DMS53 treated with DMSO at 0.1 percent for 48 hours (cell line): Measurements from ENCODE around the gene NRCAM.
"Not testable (repeated sequence)": the region's sequence is repeated elsewhere in the genome, so short reads cannot be mapped to it uniquely, and the experiment has no call there.

ENCODE experiments used
- DNase-seq: peaks from one replicate; lab custom pipeline; 2025; ENCODE audit not compliant: unreplicated experiment; lab: John Stamatoyannopoulos, UW

NRCAM gene

DNA sequence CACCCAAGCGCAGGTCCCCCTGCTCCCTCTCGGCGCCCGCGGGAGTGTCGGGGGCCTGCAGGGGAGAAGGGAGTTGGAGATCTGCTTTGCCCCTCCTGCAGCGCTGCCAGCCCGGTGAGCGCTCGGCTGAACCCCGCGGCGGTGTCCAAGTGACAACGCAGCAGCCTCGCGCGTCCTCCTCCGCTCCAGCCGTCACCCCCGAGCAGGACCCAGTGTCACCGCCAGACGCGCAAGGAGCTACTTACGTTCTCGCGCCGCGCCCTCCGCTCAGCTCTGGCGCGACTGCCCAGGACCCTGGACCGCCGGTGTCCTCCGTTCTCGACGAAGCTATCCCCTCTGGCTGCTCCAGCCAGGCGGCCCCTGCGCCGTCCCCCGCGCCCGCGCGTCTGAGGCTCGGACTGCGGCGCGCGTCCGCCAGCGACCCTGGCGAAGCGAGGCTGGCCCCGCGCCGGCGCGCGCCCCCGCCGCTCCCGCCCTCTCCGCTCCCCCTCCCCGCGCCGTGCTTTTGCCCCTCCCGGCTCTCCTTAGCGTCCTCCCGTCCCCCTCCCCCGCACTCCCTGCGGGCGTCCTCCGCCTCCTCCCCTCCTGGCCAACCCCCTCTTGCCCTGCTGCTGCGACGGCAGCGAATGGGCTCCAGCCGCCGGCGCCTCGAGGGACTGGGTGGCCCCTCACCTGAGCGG lies at the start of gene NRCAM:
NRCAM (minus strand) TSS at position 439 of the 680 bp plus-strand sequence. CDS start 216,372 bp downstream, outside the sequence.
- peak; percentile 85 for DNase-seq

DNA sequence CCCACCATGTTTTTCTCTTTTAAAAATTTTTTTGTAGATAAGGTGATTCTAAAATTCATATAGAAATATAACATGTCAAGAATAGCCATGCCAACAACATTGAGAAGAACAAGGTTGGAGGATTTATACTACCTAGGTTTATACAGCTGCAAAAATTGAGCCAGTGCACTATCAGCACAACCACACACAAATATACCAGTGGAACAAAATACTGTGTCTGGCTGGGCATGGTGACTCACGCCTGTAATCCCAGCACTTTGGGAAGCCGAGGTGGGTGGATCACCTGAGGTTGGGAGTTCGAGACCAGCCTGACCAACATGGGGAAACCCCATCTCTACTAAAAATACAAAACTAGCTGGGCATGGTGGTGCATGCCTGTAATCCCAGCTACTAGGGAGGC lies 48.3 kb upstream of the NRCAM start:
- DNase-seq: not testable (repeated sequence)

DNA sequence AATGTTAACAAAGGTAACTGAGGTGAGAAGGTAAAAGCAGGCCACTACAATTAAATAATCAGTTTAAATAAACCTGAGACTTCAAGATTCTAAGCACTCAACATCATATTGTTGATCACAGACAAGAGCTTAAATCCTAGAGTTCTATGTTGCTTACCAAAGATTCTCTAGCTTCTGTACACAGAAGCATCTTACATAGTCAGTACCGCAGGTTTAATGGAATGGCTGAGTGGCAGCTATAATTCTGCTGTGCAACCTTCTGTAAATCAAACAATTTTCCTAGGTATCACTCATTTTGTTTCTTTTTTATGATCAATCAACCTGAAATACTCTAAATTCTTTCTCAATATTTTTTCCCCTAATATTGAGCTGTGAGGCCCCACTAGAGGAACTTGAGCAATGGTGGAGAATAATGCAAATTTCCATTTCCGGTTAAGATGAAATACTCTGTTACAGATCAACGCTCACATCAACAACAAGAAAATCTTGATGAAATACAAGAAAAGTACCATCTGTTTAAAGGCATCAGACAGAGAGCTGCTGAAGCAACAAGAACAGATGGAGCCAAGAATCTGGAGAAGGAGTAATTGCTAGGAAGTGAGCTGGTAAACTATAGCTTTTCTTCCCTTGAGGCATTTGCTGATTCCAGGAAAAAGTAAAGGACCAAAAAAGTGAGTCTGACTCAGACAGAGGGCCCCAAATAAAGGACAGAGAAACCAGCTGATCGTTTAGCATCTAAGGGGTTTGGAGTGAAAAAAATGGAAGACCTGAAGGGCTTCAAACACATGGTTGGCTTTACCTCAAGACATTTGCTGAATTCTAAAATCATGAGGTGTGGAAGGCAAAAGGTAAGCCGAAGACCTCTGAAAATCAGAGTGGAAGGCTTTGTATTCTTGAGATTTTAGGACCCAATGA lies 47.1 kb upstream of the NRCAM start:
- no peak for DNase-seq

DNA sequence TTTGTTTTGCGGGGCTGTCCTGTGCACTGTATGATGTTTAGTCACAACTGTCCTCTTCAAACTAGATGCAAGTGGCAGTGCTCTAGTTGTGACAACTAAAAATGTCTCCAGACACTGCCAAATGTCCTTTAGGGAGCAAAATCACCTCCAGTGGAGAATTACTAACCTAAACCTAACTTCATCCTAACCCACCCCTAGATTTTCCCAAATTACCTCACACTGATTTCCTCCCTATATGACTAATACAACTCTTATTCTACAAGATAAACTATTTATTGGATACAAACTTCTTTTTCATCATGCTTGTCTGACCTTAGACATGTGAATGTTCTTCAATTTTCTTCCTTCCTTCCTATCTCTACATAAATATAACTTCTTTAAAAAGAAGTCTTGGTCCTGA lies 43.3 kb upstream of the NRCAM start:
- DNase-seq: no peak

DNA sequence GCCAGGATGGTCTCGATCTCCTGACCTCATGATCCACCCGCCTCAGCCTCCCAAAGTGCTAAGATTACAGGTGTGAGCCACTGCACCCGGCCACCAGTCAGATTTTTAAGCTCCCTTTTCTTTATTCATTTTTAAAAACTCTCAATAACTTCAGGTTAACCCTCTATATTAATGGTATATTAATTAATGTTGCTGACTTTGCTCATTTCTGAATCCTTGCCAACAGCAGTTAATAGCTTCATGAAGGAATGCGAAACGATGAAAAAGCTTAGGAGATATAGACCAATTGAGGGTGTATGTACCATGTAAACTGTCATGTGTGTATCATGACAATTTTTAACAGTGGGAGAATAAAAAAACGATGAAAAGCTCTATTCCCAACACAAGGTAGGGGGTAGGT lies 42.2 kb upstream of the NRCAM start:
- no peak for DNase-seq

DNA sequence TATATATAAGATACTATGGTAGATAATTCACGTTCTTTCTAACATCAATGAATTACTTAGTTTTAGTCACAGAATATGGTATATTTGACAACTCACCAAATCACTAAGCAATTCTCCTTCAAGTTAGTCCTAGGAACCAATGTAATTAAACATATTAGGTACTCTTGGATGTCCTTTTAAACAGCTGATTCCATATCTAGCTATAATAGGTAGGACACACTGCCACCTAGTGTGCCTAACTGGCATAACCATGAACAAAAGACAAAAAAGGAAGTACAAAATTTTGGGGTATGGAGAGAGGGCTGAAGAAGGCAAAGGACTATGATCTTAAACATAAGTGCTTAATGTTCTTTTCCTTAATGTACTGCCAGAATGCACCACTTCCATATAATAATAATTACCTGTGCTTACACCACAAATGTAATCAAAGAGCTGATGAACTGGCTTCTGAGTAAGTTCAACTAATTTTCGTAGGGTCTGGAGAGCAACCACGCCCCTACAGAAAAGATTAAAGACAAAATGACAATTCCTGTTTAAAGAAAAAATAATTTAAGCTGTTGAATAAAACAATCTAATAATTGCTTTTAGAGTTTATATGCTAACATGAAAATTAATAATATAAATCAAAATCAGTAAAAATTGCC lies 41.0 kb upstream of the NRCAM start:
- peak; percentile 59 for DNase-seq

DNA sequence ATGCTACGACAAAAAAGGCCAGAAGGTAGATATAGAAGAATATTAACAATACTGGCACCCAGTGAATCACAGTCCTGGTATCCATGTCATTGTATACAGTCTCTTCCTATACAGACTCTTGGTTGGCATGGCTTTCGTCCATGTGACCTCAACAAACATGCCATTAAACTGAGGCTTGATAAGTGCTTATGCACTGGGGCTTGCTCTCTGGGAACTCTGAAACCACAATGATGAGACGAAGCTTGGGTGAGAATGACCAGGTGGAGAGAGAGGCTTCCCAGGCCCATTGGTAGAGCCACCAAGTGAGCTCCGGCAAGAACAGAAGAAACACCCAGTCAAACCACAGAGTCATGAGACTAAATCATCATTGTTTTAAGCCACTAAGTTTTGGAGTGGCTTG lies 36.5 kb upstream of the NRCAM start:
- no peak for DNase-seq

DNA sequence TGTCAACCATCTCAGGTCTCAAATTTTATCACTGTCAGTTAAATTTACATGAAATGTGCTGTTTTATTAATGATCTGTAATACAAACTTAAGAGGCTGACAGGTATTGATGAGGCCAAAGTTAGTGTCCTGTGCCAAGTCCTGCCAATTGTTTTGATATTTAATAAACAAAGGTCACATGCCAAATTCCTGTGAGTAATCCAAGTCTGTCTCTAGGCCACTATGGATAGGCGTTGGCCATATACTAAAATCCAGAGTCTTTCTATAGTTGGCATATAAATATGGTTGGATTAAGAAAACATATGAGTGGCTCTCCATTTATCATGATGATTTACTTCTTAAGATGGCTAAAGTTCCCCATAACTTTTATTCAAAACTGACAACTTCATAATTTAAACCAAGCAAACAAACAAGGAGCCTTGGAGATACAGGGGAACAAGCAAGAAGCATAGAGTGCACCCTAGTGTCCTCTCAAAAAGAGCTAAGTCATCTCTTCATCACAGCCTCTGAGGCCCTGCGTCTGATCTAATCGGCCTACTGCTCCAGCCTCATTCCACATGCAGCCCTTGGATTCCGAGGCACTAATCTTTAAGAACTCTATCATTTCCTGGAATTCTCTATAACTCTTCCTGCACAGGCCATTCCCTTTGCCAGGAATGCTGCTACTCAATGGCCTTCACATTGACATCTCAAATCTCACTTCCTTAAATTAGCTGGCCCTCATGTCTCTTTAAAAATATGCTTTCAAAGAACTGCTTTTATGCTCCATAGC lies 32.7 kb upstream of the NRCAM start:
- DNase-seq: no peak

DNA sequence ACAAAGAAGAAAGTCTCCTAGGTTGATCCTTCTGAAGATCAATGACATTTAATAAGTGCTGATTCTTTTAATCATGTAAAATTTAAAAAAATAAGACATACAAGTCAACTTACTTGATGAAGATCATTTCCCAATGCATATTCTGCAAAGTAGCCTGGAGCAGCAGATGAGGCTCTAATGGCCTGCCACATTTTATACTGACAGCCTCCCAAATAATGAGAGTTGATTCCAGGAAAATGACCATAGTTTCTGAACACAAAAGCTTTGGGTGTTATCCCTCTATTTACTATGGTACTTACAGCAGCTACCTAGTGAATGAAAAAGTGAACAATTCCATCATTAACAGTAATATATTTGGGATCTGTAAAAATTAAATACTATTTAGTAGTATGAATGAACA lies 31.4 kb upstream of the NRCAM start:
- DNase-seq: no peak

DNA sequence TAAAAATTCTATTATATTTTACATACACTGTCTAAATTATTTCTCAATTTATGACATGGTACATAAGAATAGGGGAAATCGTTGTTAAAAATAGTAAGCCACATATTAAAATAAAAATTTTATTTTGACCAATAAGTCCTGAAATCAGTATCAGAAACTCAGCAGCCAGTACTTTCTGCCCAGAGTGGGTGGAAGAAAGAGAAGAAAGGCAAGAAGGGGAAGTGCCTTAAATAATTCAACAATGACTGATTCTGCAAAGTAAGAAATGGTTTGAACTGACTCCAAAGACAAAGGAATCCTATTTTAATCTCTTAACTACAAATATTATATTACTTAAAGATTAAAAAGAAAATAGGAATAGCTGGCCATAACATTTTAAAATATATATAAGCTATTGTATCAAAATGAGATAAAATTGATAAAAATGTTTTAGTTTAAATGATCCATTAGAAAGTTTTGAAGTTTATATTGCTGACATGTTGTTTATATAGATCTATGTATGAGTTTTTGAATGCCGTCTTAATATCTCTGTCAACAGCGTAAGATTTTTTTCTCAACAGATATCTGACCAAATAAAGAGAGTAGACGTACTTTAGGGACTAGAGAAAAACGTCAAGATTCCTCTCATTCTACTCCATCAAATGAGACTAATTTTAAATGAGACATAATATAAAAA lies 30.2 kb upstream of the NRCAM start:
- no peak for DNase-seq

DNA sequence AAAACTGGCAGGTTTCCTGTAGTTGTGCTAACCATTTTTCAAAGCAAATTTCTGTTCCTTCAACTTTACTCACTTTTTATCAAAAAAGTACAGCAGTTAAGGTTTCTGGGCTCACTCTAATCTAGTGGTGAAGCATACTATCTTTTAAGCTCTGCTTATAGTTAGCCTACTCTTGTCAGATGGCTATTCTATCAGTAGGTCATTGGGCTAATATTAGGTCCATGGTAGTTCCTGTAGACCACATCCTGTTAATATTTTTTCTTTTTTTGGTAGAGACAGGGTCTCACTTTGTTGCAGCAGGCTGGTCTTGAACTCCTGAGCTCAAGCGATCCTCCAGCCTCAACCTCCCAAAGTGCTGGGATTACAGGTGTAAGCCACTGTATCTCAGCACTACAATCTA lies 27.9 kb upstream of the NRCAM start:
- no peak for DNase-seq

DNA sequence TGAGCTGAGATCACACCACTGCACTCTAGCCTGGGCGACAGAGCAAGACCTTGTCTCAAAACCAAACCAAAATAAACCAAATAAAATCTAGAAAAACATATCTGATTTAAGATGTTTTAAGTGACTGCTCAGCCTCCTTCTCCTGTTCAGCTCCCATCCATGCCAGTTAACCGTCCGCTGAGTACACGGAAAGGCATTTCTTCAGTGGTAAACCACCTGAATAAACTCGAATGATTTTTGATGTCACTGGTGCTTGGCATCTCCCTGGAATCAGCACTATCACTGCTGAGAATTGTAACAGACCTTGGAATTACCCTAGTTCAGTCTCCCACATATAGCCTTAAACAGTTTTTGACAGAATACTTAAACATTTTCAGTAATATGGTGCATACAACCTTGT lies 24.1 kb upstream of the NRCAM start:
- DNase-seq: no peak

DNA sequence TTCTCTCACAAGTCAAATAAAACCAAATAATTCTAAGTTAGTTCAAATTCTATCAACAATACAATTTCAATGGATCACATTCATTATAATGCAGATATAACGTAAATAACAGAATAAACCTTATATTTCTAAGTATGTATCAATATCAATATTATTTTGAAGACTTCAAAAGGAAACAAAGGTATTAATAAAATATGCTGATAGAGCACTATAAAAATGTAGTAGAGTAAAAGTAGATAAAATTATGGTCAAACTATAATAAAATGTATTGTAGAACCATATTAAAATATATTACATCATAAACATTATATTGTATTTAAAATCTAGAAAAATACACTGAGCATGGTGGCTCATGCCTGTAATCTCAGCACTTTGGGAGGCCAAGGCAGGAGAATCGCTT lies 23.5 kb upstream of the NRCAM start:
- no peak for DNase-seq

DNA sequence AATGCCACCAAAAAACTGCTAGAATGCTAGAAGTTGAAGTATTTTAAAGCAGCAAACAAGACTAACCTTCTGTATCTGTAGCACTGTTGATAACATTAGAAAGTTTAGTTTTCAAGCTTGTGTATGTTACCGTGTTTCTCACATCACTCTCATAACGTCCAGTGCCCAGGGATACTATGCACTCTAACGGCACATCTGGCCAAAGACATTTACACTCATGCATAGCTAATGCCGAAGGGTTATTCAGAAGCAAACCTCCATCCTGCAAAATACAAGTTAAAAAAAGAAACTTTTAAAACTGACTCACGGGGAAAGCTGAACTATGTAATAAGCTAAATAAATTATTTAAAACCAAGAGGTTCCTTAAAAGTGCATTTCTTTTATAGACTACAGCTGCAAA lies 22.9 kb upstream of the NRCAM start:
- DNase-seq: no peak

DNA sequence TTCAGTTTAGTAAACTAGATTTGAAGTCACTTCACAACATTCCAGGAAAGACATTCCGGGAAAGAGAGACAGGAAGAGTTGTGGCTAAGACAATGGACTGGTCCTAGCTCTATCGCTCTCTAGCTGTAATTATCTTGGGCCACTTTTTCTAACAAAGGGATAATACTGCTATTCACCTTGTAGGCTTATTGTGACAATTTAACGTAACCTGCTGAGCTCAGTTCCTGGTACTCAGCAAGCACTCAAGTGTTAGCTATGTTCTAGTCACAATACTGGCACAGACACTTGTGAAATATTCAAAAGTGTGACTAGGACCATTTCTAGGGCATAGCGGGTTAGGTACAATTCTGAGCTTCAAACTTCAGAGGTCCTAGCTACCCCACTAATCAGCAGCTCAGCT lies 12.0 kb upstream of the NRCAM start:
- no peak for DNase-seq

DNA sequence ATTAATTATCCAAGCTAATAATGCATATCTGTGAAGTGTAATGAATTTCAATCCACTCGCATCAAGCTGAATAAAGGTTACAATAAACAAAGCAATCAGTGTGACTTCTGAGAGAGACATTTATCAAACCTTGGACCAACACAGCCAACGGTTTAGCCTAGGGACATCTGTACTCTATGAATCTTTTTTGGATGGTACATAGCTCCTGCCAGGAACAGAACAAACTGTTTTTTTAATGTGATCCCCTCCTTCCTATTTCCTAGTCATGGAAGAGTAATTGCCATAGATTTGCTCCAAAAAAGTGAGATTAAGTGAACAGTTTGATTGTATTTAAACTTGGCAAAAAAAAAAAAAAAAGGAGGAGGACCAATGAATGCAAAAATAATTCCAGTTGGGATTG lies 11.2 kb upstream of the NRCAM start:
- DNase-seq: no peak

DNA sequence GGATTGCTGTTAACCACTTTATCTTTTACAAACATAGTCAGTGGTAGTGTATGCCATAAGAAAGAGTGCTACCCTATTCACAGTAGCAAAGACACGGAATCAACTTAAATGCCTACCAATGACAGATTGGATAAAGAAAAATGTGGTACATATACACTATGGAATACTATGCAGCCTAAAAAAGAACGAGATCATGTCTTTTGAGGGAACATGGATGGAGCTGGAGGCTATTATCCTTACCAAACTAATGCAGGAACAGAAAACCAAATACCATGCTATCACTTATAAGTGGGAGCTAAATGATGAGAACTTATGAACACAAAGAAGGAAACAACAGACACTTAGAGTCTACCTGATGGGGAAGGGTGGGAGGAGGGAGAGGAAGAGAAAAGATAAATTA lies 10.1 kb upstream of the NRCAM start:
- DNase-seq: not testable (repeated sequence)

DNA sequence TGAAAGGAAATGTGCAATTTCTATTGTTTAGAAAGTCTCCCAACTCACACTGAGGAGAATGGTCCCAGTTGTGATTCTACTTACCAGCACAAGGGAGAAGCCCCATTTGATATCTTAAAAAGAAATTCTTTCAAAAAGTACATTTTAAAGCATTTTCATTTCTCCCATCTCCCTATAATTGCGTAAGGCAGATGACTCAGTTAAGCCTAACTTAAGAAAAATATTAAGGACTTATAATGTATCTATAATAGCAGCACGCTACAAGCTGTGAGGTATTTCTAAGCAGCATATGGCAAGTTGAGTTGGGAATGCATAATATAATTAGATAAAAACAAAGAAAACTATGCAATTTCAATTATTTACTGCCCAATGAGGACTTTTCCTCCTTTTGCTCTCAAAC lies 8.5 kb upstream of the NRCAM start:
- DNase-seq: no peak

DNA sequence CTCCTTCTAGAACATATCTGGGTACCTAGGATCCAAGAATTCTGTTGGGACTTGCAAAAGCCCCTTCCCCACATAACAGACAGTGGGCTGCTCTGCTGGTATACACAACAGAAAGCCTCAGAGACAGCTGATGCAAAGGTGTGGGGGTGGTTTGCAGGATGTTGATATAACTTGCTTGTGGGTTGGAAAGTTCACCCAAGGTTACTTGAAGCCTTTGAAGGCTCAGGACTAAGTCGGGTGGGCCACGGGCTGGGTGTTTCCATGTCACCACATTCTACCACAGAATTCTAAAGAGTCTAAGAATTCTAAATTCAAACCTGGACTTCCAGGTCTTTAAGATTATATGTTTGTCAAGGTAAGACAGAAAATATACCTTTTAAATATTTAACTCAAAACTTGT lies 7.4 kb upstream of the NRCAM start:
- no peak for DNase-seq

DNA sequence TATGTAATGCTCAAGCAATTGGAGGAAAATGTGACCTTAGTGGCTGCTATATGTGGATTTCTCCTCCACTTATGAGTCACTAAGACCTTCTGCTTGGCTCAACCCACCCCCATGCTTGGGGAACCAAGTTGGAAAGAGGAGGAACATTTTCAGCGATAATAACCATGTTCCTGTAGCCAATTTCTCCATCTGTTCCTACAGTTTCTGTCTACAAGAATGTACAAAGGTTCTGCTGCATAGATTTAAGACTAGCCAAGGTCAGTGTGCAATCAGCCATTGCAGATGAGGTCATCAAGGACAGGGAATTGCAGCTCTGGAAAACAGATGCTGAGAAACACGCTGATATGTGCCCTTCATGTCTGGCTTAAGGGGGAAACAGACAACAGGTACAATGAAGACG lies 5.6 kb upstream of the NRCAM start:
- no peak for DNase-seq

DNA sequence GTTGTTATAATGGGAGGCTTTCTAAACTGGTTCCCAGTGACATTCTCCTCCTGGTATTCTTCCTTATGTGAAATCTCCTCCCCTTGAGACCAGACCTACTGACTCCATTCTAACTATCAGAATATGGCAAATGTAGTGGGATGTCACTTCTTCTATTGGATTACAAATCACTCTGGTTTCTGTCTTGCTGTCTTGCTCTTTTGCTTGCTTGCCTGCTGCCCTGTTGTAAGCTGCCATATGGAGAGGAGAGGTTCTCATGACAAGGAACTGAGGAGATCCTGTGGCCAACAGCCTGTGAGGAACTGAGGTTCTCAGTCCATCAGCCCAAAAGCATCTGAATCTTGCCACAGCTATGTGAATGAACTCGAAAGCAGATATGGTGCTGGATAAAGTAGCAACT lies 4.7 kb upstream of the NRCAM start:
- no peak for DNase-seq
